ENCODE results near the gene CRYGD. TPM values are rescaled to one million over a fixed set of nuclear protein-coding genes. Genes with fewer than 3 reads are reported as not detected.
"Not testable (repeated sequence)": the region's sequence is repeated elsewhere in the genome, so short reads cannot be mapped to it uniquely, and the experiment has no call there.

CRYGD gene
- polyA plus RNA-seq, 3 donors, result not detected

GRCh38 chr2:208099682-208100470 lies 24.4 kb downstream of the CRYGD start:
- WGBS (ENCODE audit: insufficient coverage), result 56% methylated on average over 3 of the region's 13 CpGs
- peaks cover 0 to 4% (median 0%) of the 10 kb centered on the region in 7 donors for H3K9me3 Mint-ChIP-seq

GRCh38 chr2:208098701-208099100 lies 25.6 kb downstream of the CRYGD start:
- H3K79me2 ChIP-seq (ENCODE audit: insufficient read depth, low read length); H3K27me3 ChIP-seq (ENCODE audit: control insufficient read depth in 2 of 2, insufficient read depth in 2 of 2, low read length in 2 of 2); intact Hi-C loops (cut with micrococcal nuclease); H3K4me2 ChIP-seq (replicated peaks; ENCODE audit: extremely low read depth, low read length, poor library complexity, severe bottlenecking); H3K9me3 Mint-ChIP-seq; H3K27ac ChIP-seq (ENCODE audit: low read depth in 1 of 2, low read length in 2 of 2); H3K27me3 Mint-ChIP-seq (ENCODE audit: low read depth in 3 of 3); H2AFZ ChIP-seq (ENCODE audit: insufficient read depth, low read depth, low read length, poor library complexity, severe bottlenecking); H3K27ac Mint-ChIP-seq; H4K20me1 ChIP-seq (ENCODE audit: insufficient read depth, low read length); H3K4me3 Mint-ChIP-seq; H3K9me3 ChIP-seq (replicated peaks in 1 of 2; ENCODE audit: control insufficient read depth in 1 of 2, insufficient read depth in 1 of 2, low read length in 2 of 2); H3K9ac ChIP-seq (ENCODE audit: insufficient read depth, low read length, poor library complexity, severe bottlenecking); H3K36me3 ChIP-seq (replicated peaks in 1 of 2; ENCODE audit: control insufficient read depth in 1 of 2, insufficient read depth in 2 of 2, low read length in 2 of 2); DNase-seq; H3K36me3 Mint-ChIP-seq; H3K4me3 ChIP-seq (replicated peaks in 1 of 3; ENCODE audit: low read depth in 2 of 3, low read length in 3 of 3): not testable (repeated sequence)
- peaks cover 0 to 18% of the 10 kb centered on the region in 2 donors for H3K4me1 ChIP-seq (ENCODE audit: control insufficient read depth in 1 of 2, insufficient read depth in 2 of 2, low read length in 2 of 2)
- WGBS (ENCODE audit: insufficient coverage), result no CpG with 5 or more reads among the region's 1 CpG
- peaks cover 35% of the 10 kb centered on the region for H3K4me1 Mint-ChIP-seq

More at GRCh38 chr2:208099682-208100470, 24.4 kb downstream of the CRYGD start:
- Mint-ChIP-seq H3K4me3 (peak overlapping the region; percentile 27 to 57), H3K36me3 (no peaks in the 10 kb centered on the region), H3K27ac (no peak overlapping the region), H3K27me3 (ENCODE audit: low read depth in 3 of 3) (peaks cover 0 to 1% (median 0%) of the 10 kb centered on the region in 3 donors), H3K4me1 (peaks cover 32% of the 10 kb centered on the region)
- intact Hi-C loops (cut with micrococcal nuclease), result no loop called here
- H3K27ac ChIP-seq (ENCODE audit: low read depth in 1 of 2, low read length in 2 of 2), result no peak overlapping the region
- H2AFZ ChIP-seq (ENCODE audit: insufficient read depth, low read depth, low read length, poor library complexity, severe bottlenecking), result no peak overlapping the region
- H3K36me3 ChIP-seq (replicated peaks in 1 of 2; ENCODE audit: control insufficient read depth in 1 of 2, insufficient read depth in 2 of 2, low read length in 2 of 2), result no peaks in the 10 kb centered on the region
- DNase-seq, result no peak
- H3K9me3 ChIP-seq (replicated peaks in 1 of 2; ENCODE audit: control insufficient read depth in 1 of 2, insufficient read depth in 1 of 2, low read length in 2 of 2), result no peaks in the 10 kb centered on the region
- no peak for TF ChIP-seq CTCF (IDR thresholded peaks at IDR 0.05)
- no peaks in the 10 kb centered on the region for H3K27me3 ChIP-seq (ENCODE audit: control insufficient read depth in 2 of 2, insufficient read depth in 2 of 2, low read length in 2 of 2)
- no peaks in the 10 kb centered on the region for H4K20me1 ChIP-seq (ENCODE audit: insufficient read depth, low read length)
- no peaks in the 10 kb centered on the region for H3K79me2 ChIP-seq (ENCODE audit: insufficient read depth, low read length)
- no peak overlapping the region for H3K4me3 ChIP-seq (replicated peaks in 1 of 3; ENCODE audit: low read depth in 2 of 3, low read length in 3 of 3)
- no peak overlapping the region for H3K4me2 ChIP-seq (replicated peaks; ENCODE audit: extremely low read depth, low read length, poor library complexity, severe bottlenecking)
- peaks cover 0 to 18% of the 10 kb centered on the region in 2 donors for H3K4me1 ChIP-seq (ENCODE audit: control insufficient read depth in 1 of 2, insufficient read depth in 2 of 2, low read length in 2 of 2)
- H3K9ac ChIP-seq (ENCODE audit: insufficient read depth, low read length, poor library complexity, severe bottlenecking), result no peak overlapping the region
